GM21526 (cell line): Measurements from ENCODE around the gene JUP.
"Not testable (repeated sequence)": the region's sequence is repeated elsewhere in the genome, so short reads cannot be mapped to it uniquely, and the experiment has no call there.

Experiments used
- ATAC-seq: cut with Tn5 transposase; IDR thresholded peaks from one replicate; pipeline ENCODE4 v1.9.1; 2021; ENCODE audit warnings: moderate library complexity; ENCODE audit not compliant: unreplicated experiment, low FRiP score

Gene JUP

DNA sequence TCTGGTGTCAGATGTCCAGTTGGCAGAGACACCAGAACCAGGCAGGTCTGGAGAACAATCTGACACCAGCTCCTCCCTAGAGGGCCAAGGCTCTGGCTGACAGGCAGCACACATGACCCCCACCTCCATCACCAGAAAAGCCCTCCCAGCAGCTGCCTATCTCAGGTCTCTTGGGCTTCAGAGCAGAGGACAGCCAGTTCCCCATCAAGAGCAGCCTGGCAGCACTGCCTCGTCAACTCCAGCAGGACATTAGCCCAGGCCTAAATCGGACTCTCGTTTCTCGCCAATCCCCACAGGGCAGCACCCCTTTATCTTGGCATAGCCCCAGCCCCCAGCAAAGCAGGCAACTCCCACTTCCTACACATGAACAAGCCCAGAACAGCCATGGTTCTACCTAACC lies 4.4 kb downstream of the JUP start:
- ATAC-seq: no peak

GRCh38 chr17:41781404-41782110 lies 5.0 kb downstream of the JUP start:
- ATAC-seq: no peak

GRCh38 chr17:41779954-41780353 lies 6.6 kb downstream of the JUP start:
- ATAC-seq: no peak

DNA sequence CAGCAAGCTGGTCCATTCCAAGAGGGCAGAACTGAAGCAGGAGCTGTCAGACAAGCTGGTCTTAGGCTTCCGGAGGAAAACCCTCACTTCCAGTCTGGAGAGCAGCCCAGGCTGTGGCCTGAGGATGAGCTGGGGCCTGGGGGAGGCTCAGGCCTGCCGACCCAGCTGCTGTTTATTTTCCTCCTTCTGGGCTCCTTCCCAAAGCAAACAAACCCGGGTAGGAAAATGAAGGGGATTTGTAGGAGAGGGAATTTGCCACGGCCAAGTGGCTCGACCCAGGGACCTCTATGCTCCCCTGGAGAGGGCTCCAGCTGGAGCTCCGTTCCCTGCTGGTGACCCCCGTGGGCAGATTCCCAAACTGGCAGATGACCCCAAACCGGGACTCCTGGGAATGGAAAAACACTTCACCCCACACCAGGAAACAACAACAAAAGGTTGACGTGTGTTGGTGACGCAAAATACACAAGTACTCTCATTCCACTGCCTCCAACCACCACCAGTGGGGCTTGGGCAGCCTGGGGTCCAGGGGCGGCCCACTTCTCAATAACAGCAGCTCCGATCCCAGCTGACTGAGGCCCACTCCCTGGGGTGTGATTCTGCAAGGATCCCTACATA lies 8.8 kb downstream of the JUP start:
- ATAC-seq: no peak

- ATAC-seq: no peak
Measured at GRCh38 chr17:41777157-41777573, 9.3 kb downstream of the JUP start.

- not testable (repeated sequence) for ATAC-seq
Measured at GRCh38 chr17:41776262-41776900, 10.1 kb downstream of the JUP start.

GRCh38 chr17:41775394-41776226 lies 10.9 kb downstream of the JUP start:
- ATAC-seq: no peak

- ATAC-seq: no peak
Measured at GRCh38 chr17:41773731-41774193, 12.7 kb downstream of the JUP start.

DNA sequence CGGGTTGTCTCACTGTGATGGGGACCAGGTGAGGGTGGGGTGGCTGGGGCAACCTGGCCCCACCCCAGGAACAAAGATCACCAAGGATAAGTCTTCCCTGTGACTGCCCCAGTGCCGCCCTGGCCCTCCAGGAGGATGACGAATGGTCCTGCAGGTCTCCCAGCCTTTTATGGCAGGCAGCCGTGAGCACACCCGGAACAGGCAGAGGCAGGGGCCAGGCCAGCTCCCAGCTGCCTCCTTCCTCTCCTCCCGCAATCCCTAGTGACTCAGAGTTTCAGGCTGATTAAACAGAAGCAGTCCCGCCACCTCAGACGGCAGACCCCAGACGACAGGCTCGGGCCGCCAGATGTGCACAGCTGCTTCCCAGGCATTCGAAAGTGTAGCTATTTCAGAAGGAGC lies 13.3 kb downstream of the JUP start:
- ATAC-seq: no peak

GRCh38 chr17:41772586-41773189 lies 13.8 kb downstream of the JUP start:
- ATAC-seq: no peak

GRCh38 chr17:41772218-41772585 lies 14.3 kb downstream of the JUP start:
- ATAC-seq: no peak

GRCh38 chr17:41771389-41772206 lies 14.9 kb downstream of the JUP start:
- no peak for ATAC-seq

DNA sequence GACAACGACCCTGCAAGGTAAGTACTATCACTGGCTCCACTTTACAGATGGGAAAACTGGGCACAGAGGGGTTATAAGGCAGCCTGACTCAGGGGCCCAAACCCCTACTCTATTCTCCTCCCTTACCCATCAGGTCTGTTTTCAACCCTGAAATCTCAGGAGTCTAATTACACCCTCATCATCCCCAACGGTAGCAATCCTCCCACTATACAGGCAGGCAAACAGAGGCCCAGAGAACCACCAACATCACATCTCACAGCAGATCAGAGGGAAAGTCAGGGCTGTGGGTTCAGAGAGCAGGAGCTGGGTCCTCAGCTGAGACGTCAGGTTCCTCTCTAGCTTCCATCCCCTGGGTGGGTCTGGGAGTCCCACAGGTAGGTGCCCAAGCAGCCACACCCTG lies 16.5 kb downstream of the JUP start:
- ATAC-seq: no peak

DNA sequence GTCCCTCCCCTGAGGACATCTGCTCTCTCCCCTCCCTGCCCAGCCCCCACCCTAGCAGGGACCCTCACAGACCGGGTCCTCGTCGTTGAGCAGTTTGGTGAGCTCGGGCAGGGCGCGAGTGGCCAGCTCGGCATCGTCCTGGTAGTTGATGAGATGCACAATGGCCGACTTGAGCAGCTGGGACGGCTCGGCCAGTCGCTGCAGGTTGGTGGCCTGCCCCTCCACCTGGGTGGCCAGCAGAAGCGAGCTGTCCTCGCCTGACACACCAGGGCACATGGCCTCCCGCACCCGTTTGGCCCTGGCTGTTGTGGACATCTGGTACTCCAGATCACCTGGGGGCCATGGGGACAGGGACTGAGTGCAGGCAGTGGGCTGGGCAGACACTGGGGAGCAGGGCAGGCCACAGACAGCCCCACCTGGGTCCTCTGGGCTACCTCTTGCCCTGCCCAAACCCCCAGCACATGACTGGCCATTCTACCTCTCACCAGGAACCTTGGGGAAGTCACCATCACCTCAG lies 17.1 kb downstream of the JUP start:
- ATAC-seq: no peak

GRCh38 chr17:41768682-41769288 lies 17.7 kb downstream of the JUP start:
- no peak for ATAC-seq

DNA sequence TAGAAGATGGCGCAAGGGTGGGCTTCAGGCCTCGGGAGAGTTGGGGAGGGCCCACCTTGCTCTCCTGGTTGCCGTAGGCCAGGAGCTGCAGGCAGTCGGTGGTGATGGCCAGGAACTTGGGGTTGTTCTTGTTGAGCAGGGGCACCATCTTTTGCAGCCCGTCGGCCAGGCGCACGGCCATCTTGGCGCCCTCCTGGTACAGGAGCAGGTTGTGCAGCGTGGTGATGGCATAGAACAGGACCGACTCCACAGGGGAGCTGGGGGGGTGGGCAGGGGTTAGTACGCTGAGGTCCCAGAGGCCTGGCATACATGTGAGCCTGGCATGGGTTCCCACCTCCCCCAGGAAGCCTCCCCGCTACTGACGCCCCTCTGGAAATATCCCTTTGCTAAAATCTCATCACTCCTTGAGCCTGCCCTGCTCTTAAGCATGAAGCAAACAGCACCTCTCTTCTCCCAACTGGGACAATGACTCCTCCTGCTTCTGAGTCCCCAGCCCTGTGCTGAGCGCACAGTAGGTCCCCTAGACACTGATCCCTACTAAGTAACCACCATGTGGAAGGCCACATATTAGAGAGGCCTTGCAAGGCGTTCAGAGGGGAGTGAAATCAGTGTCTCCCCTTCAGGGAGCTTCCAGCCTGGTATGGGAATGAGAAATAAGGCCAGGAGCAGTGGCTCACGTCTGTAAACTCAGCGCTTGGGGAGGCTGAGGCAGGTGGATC lies 19.0 kb downstream of the JUP start:
- no peak for ATAC-seq

DNA sequence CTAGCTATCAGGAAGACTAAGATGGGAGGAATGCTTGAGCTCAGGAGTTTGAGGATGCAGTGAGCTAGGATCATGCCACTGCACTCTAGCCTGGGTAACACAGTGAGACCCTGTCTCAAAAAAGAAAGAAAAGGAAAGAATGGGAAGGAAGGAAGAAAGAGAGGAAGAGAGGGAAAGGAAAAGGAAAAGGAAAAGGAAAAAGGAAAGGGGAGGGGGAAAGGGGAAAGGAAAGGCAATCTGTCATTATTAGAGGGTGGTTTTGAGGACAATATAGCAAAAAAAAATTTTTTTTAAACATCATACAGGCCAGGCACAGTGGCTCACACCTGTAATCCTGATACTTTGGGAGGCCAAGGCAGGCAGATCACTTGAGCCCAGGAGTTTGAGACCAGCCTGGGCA lies 20.4 kb downstream of the JUP start:
- no peak for ATAC-seq

DNA sequence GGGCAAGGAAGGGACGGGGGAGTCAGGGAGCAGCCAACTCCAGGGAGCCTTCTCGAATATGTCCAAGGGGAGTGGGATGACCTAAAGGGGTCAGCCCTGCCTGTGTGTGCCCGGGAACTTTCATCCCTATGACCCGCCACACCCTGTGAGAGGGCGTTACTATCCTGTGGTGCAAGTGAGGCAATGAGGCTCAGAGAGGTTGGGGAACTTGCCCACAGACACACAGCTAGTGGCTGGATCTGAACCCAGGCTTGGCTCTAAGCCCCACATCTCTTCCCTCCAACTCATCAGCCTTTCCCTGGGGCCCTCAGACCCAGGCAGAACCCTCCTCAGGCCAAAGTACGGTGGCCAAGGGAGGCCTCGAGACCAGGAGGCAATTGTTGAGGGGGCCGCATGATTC lies 23.2 kb downstream of the JUP start:
- no peak for ATAC-seq

DNA sequence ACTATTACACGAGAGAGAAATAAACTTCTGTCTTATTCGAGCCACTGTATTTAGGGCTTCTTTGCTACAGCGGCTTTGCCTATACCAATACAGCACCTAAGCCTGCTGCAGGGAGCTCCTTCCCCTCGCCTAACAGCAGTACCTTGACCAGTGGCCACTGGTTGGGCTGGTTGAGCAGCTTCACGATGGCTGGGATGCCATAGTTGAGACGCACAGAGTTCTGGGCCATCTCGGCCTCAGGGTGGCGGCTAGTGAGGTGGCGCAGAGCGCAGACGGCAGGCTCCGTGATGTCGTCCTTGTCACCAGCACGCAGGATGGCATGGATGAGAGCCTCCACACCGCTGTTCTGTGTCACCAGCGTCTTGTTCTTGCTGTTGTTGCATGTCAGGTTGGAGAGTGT lies 23.7 kb downstream of the JUP start:
- no peak for ATAC-seq
